BLaER1 treated with 17β-estradiol and CSF1 and Interleukin-3, amounts not matched to agents 10 nM and 100 nM (cell line): ENCODE data around the gene A3GALT2.
A peak's percentile ranks its signal among the peaks of the same experiment; 100 is the strongest.

Experiments used
- H3K27ac ChIP-seq, 11 experiments: shearing (Covaris generic); formaldehyde crosslinking; 2 replicates each; pipeline ENCODE4 v1.8.1; 2022
- H3K27me3 ChIP-seq, 11 experiments: shearing (Covaris generic); formaldehyde crosslinking; 2 replicates each; pipeline ENCODE4 v1.8.1; 2022
- H3K36me3 ChIP-seq, 11 experiments: shearing (Covaris generic); formaldehyde crosslinking; 2 replicates each; pipeline ENCODE4 v1.8.1; 2022
- H3K4me1 ChIP-seq, 10 experiments: shearing (Covaris generic); formaldehyde crosslinking; 2 replicates each; pipeline ENCODE4 v1.8.1; 2022
- H3K4me2 ChIP-seq, 11 experiments: shearing (Covaris generic); formaldehyde crosslinking; 2 replicates each; pipeline ENCODE4 v1.8.1; 2022
- H3K4me3 ChIP-seq, 10 experiments: shearing (Covaris generic); formaldehyde crosslinking; 2 replicates each; pipeline ENCODE4 v1.8.1; 2022
- H3K9ac ChIP-seq, 11 experiments: shearing (Covaris generic); formaldehyde crosslinking; 2 replicates each; pipeline ENCODE4 v1.8.1; 2022
- H3K9me3 ChIP-seq, 11 experiments: shearing (Covaris generic); formaldehyde crosslinking; replicated peaks in 1 of 11; 2 replicates each; pipeline ENCODE4 v1.8.1; 2022
- H4K20me1 ChIP-seq, 11 experiments: shearing (Covaris generic); formaldehyde crosslinking; 2 replicates each; pipeline ENCODE4 v1.8.1; 2022
- Cebpa-rat ChIP-seq, 11 experiments: shearing (Covaris generic); IDR thresholded peaks; 2 replicates each; pipeline ENCODE4 v1.8.1; 2022

A3GALT2 gene

DNA sequence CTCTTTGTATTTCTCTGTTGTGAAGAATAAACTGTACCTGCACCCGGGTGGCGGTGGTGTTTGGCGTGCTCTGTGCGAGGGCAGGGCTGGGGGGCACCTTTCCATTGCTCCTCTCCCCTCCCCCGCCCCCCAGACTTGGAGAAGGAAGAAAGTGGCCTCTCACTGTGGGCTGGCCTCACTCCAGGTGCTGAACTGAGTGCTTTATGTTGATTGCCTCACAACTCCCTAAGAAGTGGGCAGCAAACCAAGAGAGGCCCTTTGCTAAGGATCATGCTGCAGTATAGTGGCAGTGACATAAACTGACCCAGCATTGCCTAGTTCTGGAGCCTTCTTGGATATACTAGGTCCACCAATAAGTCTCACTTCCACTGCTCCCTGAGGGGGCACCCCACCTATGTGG is 20.2 kb downstream of the A3GALT2 start:
- peak overlapping the region in 1 of 11 experiments; percentile 12; a peak in 1 of 22 replicates for H3K27ac ChIP-seq
- no peak overlapping the region; a peak in 1 of 22 replicates for H3K9ac ChIP-seq
- no peak overlapping the region for H3K4me3 ChIP-seq
- peaks cover 13 to 46% (median 32%) of the 10 kb centered on the region in 10 experiments for H3K4me1 ChIP-seq
- peaks cover 0 to 37% (median 16%) of the 10 kb centered on the region in 11 experiments; a peak in 14 of 22 replicates for H4K20me1 ChIP-seq
- H3K9me3 ChIP-seq: no peaks in the 10 kb centered on the region
- H3K27me3 ChIP-seq: no peaks in the 10 kb centered on the region
- no peak for TF ChIP-seq Cebpa-rat (IDR thresholded peaks at IDR 0.05)
- H3K36me3 ChIP-seq: peaks cover 37 to 70% (median 59%) of the 10 kb centered on the region in 11 experiments
- peak overlapping the region in 3 of 11 experiments; percentile 11 to 32 (median 25); a peak in 4 of 22 replicates for H3K4me2 ChIP-seq

- Histone ChIP-seq H3K9me3 (no peaks in the 10 kb centered on the region), H3K4me2 (peak overlapping the region in 3 of 11 experiments; percentile 3 to 34 (median 24); a peak in 4 of 22 replicates), H3K27me3 (no peaks in the 10 kb centered on the region), H3K9ac (peak overlapping the region in 4 of 11 experiments; percentile 11 to 35 (median 20); a peak in 3 of 22 replicates), H3K27ac (no peak overlapping the region), H3K4me1 (peaks cover 12 to 43% (median 29%) of the 10 kb centered on the region in 10 experiments), H3K4me3 (no peak overlapping the region), H3K36me3 (peaks cover 39 to 79% (median 67%) of the 10 kb centered on the region in 11 experiments), H4K20me1 (peaks cover under 1 to 44% (median 17%) of the 10 kb centered on the region in 11 experiments; a peak in 18 of 22 replicates)
- no peak for TF ChIP-seq Cebpa-rat (IDR thresholded peaks at IDR 0.05)
These were observed 21.3 kb downstream of the A3GALT2 start for GRCh38 chr1:33299461-33300155.

DNA sequence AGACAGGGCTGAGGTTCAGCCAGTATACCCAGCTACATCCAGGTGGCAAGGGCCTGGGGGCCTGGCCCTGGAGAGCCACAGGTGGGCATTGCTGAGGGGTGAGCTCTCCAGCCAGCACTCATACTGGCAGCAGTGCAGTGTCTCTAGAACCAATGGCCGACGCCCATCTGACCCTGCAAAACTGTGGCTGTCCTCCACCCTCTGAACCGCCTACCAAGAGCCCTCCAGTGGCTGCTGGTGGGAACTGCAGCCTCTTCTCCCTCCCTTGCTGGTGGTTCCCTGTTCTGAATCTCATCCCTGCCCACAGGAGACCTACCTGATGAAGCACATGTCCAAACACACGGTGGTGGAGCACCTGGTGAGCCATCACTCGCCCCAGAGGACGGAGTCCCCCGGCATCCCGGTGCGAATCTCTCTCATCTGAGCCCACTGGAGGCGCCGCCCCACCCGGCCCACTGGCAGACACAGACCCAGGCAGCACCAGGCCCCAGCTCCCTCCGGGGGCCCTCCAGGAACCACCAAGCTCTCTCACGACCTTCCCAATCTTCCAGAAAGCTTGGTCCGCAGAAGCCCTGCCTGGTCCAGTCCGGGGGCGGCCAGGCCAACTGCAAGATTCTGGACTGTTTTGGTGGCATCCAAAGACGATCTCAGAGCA is 22.1 kb downstream of the A3GALT2 start:
- Histone ChIP-seq H3K36me3 (peaks cover 47 to 87% (median 76%) of the 10 kb centered on the region in 11 experiments), H3K27ac (no peak overlapping the region), H3K4me3 (no peak overlapping the region), H3K9ac (no peak overlapping the region; a peak in 1 of 22 replicates), H3K27me3 (no peaks in the 10 kb centered on the region), H3K4me1 (peaks cover 12 to 37% (median 25%) of the 10 kb centered on the region in 10 experiments), H3K9me3 (no peaks in the 10 kb centered on the region), H3K4me2 (0 out of 22 replicates have a peak overlapping the region, but pooled peaks of 1 of the 11 experiments have one; percentile 22), H4K20me1 (peaks cover 9 to 52% (median 26%) of the 10 kb centered on the region in 11 experiments; a peak in 19 of 22 replicates)
- no peak for TF ChIP-seq Cebpa-rat (IDR thresholded peaks at IDR 0.05)

- Histone ChIP-seq H3K27ac (no peak overlapping the region), H3K9me3 (no peaks in the 10 kb centered on the region), H3K4me2 (0 out of 22 replicates have a peak overlapping the region, but pooled peaks of 1 of the 11 experiments have one; percentile 22), H3K4me1 (peaks cover 12 to 36% (median 25%) of the 10 kb centered on the region in 10 experiments), H3K27me3 (no peaks in the 10 kb centered on the region), H4K20me1 (peaks cover 16 to 59% (median 33%) of the 10 kb centered on the region in 11 experiments; a peak in 19 of 22 replicates), H3K9ac (no peak overlapping the region), H3K36me3 (peaks cover 53 to 94% (median 83%) of the 10 kb centered on the region in 11 experiments), H3K4me3 (no peak overlapping the region)
- TF ChIP-seq Cebpa-rat (IDR thresholded peaks at IDR 0.05): no peak
These were observed 22.8 kb downstream of the A3GALT2 start for GRCh38 chr1:33297911-33298622.

DNA sequence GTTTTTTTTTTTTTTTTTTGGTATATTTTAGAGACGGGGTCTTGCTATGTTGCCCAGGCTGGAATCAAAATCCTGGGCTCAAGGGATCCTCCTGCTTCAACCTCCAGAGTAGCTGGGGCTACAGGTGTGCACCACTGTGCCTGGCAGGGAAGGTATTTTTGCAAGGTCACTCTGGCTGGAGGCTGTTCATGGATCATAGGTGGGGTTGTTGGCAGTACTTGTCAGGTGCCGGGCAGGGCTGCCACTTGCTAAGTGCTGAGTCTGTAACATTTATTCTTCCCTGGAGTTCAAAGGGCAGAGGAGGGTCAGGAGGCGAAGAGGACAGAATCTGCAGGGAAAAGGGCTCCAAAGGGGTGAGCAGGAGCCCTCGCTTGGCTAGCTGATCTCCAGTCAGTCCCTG is 24.1 kb downstream of the A3GALT2 start:
- Histone ChIP-seq H3K36me3 (peaks cover 59 to 94% (median 86%) of the 10 kb centered on the region in 11 experiments), H3K9ac (no peak overlapping the region), H3K4me1 (peaks cover 2 to 26% (median 14%) of the 10 kb centered on the region in 10 experiments), H3K27me3 (no peaks in the 10 kb centered on the region), H3K27ac (no peak overlapping the region), H3K4me2 (no peak overlapping the region), H3K4me3 (no peak overlapping the region), H3K9me3 (no peaks in the 10 kb centered on the region), H4K20me1 (peaks cover 22 to 65% (median 39%) of the 10 kb centered on the region in 11 experiments; a peak in 19 of 22 replicates)
- TF ChIP-seq Cebpa-rat (IDR thresholded peaks at IDR 0.05): no peak

DNA sequence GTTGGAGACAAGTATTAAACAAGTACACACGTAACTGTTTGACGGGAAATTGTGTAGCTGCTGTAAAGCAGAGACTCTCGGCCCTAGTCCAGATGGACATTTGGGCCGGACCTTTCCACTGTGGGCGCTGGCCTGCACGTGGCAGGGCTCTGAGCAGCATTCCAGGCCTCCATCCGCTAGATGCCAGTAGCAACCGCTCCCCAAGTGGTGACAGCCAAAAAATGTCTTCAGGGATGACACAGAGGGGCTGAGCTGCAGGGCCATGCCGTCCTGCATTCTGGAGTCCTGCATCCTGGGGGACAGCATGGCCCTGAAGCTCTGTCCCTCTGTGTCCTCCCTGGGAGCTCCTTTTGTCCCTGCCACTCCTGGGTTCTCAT is 24.8 kb downstream of the A3GALT2 start:
- peaks cover 22 to 65% (median 39%) of the 10 kb centered on the region in 11 experiments; a peak in 19 of 22 replicates for H4K20me1 ChIP-seq
- H3K4me2 ChIP-seq: no peak overlapping the region
- no peaks in the 10 kb centered on the region for H3K27me3 ChIP-seq
- H3K4me3 ChIP-seq: no peak overlapping the region
- peaks cover 59 to 86% (median 81%) of the 10 kb centered on the region in 11 experiments for H3K36me3 ChIP-seq
- H3K27ac ChIP-seq: no peak overlapping the region
- no peak overlapping the region for H3K9ac ChIP-seq
- TF ChIP-seq Cebpa-rat (IDR thresholded peaks at IDR 0.05): no peak
- no peaks in the 10 kb centered on the region for H3K9me3 ChIP-seq
- H3K4me1 ChIP-seq: peaks cover 0 to 20% (median 12%) of the 10 kb centered on the region in 10 experiments; a peak in 15 of 20 replicates

GRCh38 chr1:33295450-33296081 is 25.3 kb downstream of the A3GALT2 start:
- Histone ChIP-seq H3K9me3 (no peaks in the 10 kb centered on the region), H3K4me3 (no peak overlapping the region), H3K27ac (no peak overlapping the region), H3K4me1 (peaks cover 0 to 15% (median 10%) of the 10 kb centered on the region in 10 experiments; a peak in 15 of 20 replicates), H3K9ac (no peak overlapping the region), H3K36me3 (peaks cover 59 to 81% (median 76%) of the 10 kb centered on the region in 11 experiments), H4K20me1 (peaks cover 22 to 65% (median 39%) of the 10 kb centered on the region in 11 experiments; a peak in 19 of 22 replicates), H3K4me2 (no peak overlapping the region), H3K27me3 (no peaks in the 10 kb centered on the region)
- no peak for TF ChIP-seq Cebpa-rat (IDR thresholded peaks at IDR 0.05)

- H3K4me3 ChIP-seq: no peak overlapping the region
- H4K20me1 ChIP-seq: peaks cover 22 to 65% (median 39%) of the 10 kb centered on the region in 11 experiments; a peak in 19 of 22 replicates
- H3K9me3 ChIP-seq: peaks cover under 1 to 1% (median under 1%) of the 10 kb centered on the region in 11 experiments; a peak in 16 of 22 replicates
- no peaks in the 10 kb centered on the region for H3K27me3 ChIP-seq
- TF ChIP-seq Cebpa-rat (IDR thresholded peaks at IDR 0.05): no peak
- H3K4me1 ChIP-seq: peaks cover 0 to 10% (median 4%) of the 10 kb centered on the region in 10 experiments; a peak in 11 of 20 replicates
- no peak overlapping the region for H3K9ac ChIP-seq
- H3K36me3 ChIP-seq: peaks cover 60 to 78% (median 72%) of the 10 kb centered on the region in 11 experiments
- H3K4me2 ChIP-seq: no peak overlapping the region
- no peak overlapping the region for H3K27ac ChIP-seq
These were observed 25.9 kb downstream of the A3GALT2 start for GRCh38 chr1:33295023-33295422.
